Measurements from ENCODE around the gene KBTBD8.

DNA sequence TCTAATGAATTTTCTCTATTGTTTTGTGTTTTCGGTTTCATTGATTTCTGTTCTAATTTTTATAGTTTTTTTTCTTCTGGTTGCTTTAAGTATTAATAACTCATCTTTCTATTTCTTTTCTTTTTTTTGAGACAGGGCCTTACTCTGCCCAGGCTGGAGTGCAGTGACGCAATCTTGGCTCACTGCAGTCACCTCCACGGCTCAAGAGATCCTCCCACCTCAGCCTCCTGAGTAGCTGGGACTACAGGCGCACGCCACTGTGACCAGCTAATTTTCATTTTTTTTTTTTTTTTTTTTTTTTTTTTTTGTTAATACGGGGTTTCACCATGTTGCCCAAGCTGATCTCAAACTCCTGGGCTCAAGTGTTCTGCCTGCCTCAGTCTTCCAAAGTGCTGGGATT lies 14.5 kb downstream of the KBTBD8 start:
- TF ChIP-seq, protein P1, sequence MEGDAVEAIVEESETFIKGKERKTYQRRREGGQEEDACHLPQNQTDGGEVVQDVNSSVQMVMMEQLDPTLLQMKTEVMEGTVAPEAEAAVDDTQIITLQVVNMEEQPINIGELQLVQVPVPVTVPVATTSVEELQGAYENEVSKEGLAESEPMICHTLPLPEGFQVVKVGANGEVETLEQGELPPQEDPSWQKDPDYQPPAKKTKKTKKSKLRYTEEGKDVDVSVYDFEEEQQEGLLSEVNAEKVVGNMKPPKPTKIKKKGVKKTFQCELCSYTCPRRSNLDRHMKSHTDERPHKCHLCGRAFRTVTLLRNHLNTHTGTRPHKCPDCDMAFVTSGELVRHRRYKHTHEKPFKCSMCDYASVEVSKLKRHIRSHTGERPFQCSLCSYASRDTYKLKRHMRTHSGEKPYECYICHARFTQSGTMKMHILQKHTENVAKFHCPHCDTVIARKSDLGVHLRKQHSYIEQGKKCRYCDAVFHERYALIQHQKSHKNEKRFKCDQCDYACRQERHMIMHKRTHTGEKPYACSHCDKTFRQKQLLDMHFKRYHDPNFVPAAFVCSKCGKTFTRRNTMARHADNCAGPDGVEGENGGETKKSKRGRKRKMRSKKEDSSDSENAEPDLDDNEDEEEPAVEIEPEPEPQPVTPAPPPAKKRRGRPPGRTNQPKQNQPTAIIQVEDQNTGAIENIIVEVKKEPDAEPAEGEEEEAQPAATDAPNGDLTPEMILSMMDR (conservative IDR thresholded peaks at IDR 0.05; ENCODE audit: low read depth, low read length), result no peak
- TF ChIP-seq EZH2 (IDR thresholded peaks at IDR 0.05; ENCODE audit: low read length, unreplicated experiment) (no peak), EZH2phosphoT487 (IDR thresholded peaks at IDR 0.05; ENCODE audit: borderline replicate concordance, low read length) (no peak)
